GM12874 (cell line): ENCODE measurements around the gene ARHGAP42.

ENCODE experiments used
- CTCF ChIP-seq: IDR thresholded peaks from 2 replicates; pipeline ENCODE4 v1.5.1; 2011; ENCODE audit warnings: low read depth, mild to moderate bottlenecking, control low read depth, low read length, moderate library complexity; ENCODE audit not compliant: insufficient read depth

Gene ARHGAP42

GRCh38 chr11:100681064-100681502 lies 6.0 kb upstream of the ARHGAP42 start:
- no peak for TF ChIP-seq CTCF

- TF ChIP-seq CTCF: peak; percentile 22; the same call in 1 of the 2 replicates
Observed at GRCh38 chr11:100682247-100682969, 4.7 kb upstream of the ARHGAP42 start.

- TF ChIP-seq CTCF: no peak
Observed at GRCh38 chr11:100683126-100683525, 4.0 kb upstream of the ARHGAP42 start.

GRCh38 chr11:100684101-100685065 lies 2.7 kb upstream of the ARHGAP42 start:
- TF ChIP-seq CTCF: no peak

GRCh38 chr11:100686476-100687053 lies 523 bp upstream of the ARHGAP42 start:
- no peak for TF ChIP-seq CTCF

GRCh38 chr11:100687630-100688395 lies 725 bp downstream of the ARHGAP42 start:
- TF ChIP-seq CTCF: peak; percentile 71

GRCh38 chr11:100689141-100689540 lies 2.1 kb downstream of the ARHGAP42 start:
- no peak for TF ChIP-seq CTCF
